GM06990 (cell line): ENCODE measurements around the gene SOCS6.

Experiments
- DNase-seq: peaks from one replicate; pipeline ENCODE4 v3.0.0-alpha.2; 2011; ENCODE audit not compliant: insufficient read length; ENCODE audit errors: extremely low read depth
- H3K27me3 ChIP-seq: replicated peaks from 2 replicates; pipeline ENCODE4 v1.6.0; 2011; ENCODE audit warnings: low read length; ENCODE audit not compliant: control insufficient read depth, insufficient read depth
- H3K36me3 ChIP-seq: 2 replicates; pipeline ENCODE4 v1.5.1; 2011; ENCODE audit warnings: low read length; ENCODE audit not compliant: control insufficient read depth, insufficient read depth
- H3K4me3 ChIP-seq: replicated peaks from 2 replicates; pipeline ENCODE4 v1.5.1; 2011; ENCODE audit warnings: low read depth, mild to moderate bottlenecking, control low read depth, low read length
- CTCF ChIP-seq: IDR thresholded peaks from 2 replicates; pipeline ENCODE4 v1.5.1; 2011; ENCODE audit warnings: low read length, control low read depth, mild to moderate bottlenecking, inconsistent platforms; ENCODE audit not compliant: insufficient read depth, poor library complexity, severe bottlenecking

Gene SOCS6

GRCh38 chr18:70291295-70291574 is 2.4 kb downstream of the SOCS6 start:
- TF ChIP-seq CTCF: no peak
- DNase-seq: no peak
- H3K4me3 ChIP-seq: no peak overlapping the region
- H3K36me3 ChIP-seq: no peaks in the 10 kb centered on the region
- H3K27me3 ChIP-seq: no peaks in the 10 kb centered on the region

GRCh38 chr18:70292628-70293027 is 3.8 kb downstream of the SOCS6 start:
- H3K4me3 ChIP-seq: no peak overlapping the region
- no peak for TF ChIP-seq CTCF
- H3K36me3 ChIP-seq: no peaks in the 10 kb centered on the region
- no peaks in the 10 kb centered on the region for H3K27me3 ChIP-seq
- no peak for DNase-seq

GRCh38 chr18:70293166-70293565 is 4.3 kb downstream of the SOCS6 start:
- no peak for DNase-seq
- no peak for TF ChIP-seq CTCF
- no peak overlapping the region for H3K4me3 ChIP-seq
- no peaks in the 10 kb centered on the region for H3K36me3 ChIP-seq
- H3K27me3 ChIP-seq: no peaks in the 10 kb centered on the region

GRCh38 chr18:70294471-70295191 is 5.8 kb downstream of the SOCS6 start:
- TF ChIP-seq CTCF: no peak
- H3K4me3 ChIP-seq: no peak overlapping the region
- no peak for DNase-seq
- no peaks in the 10 kb centered on the region for H3K36me3 ChIP-seq
- no peaks in the 10 kb centered on the region for H3K27me3 ChIP-seq

- no peak overlapping the region for H3K4me3 ChIP-seq
- TF ChIP-seq CTCF: no peak
- DNase-seq: no peak
- H3K27me3 ChIP-seq: no peaks in the 10 kb centered on the region
- H3K36me3 ChIP-seq: no peaks in the 10 kb centered on the region
Observed at GRCh38 chr18:70295192-70296188, 6.6 kb downstream of the SOCS6 start.
